SU-DHL-6 (cell line): ENCODE results near the gene FNDC11.

ENCODE experiments used
- H2AFZ ChIP-seq: fragments of 200-600 bp; sonication (generic); 2 replicates; pipeline ENCODE4 v1.6.1; 2014; ENCODE audit warnings: low read depth, mild to moderate bottlenecking, moderate library complexity, mixed read lengths, antibody characterized with exemption, low read length; ENCODE audit not compliant: severe bottlenecking
- H3F3A ChIP-seq: fragments of 200-600 bp; shearing (Covaris generic); 2 replicates; pipeline ENCODE4 v1.6.0; 2016; ENCODE audit warnings: antibody characterized with exemption, mild to moderate bottlenecking; ENCODE audit not compliant: insufficient read depth
- H3K27ac ChIP-seq: fragments of 200-600 bp; sonication (generic); 2 replicates; pipeline ENCODE4 v1.5.1; 2016; ENCODE audit warnings: low read depth, mild to moderate bottlenecking, low read length, moderate library complexity, mixed read lengths
- H3K27me3 ChIP-seq: fragments of 200-600 bp; sonication (generic), shearing (Covaris generic); 2 replicates; pipeline ENCODE4 v1.6.0; 2014; ENCODE audit warnings: mild to moderate bottlenecking, low read length
- H3K36me3 ChIP-seq: fragments of 200-600 bp; sonication (generic); 2 replicates; pipeline ENCODE4 v1.6.1; 2014; ENCODE audit warnings: mild to moderate bottlenecking, low read length, mixed read lengths
- H3K4me2 ChIP-seq: fragments of 300-600, 200-600 bp; shearing (Covaris generic), sonication (generic); 2 replicates; pipeline ENCODE4 v1.6.0; 2014; ENCODE audit warnings: low read length, low read depth, mild to moderate bottlenecking; ENCODE audit not compliant: poor library complexity, severe bottlenecking
- H3K4me3 ChIP-seq: fragments of 200-600 bp; sonication (generic); 2 replicates; pipeline ENCODE4 v1.5.1; 2014; ENCODE audit warnings: antibody characterized with exemption, low read length, mild to moderate bottlenecking, mixed read lengths; ENCODE audit not compliant: insufficient read depth, poor library complexity, severe bottlenecking
- H3K79me2 ChIP-seq: fragments of 200-600 bp; sonication (generic); 2 replicates; pipeline ENCODE4 v1.6.1; 2014; ENCODE audit warnings: mild to moderate bottlenecking, low read length, moderate library complexity; ENCODE audit not compliant: insufficient read depth
- H3K9ac ChIP-seq: fragments of 200-600 bp; sonication (generic); 2 replicates; pipeline ENCODE4 v1.7.0; 2014; ENCODE audit warnings: mild to moderate bottlenecking, low read length
- H3K9me2 ChIP-seq: fragments of 200-600 bp; sonication (generic); replicated peaks from 2 replicates; pipeline ENCODE4 v1.6.1; 2014; ENCODE audit warnings: low read length; ENCODE audit not compliant: insufficient read depth
- H3K9me3 ChIP-seq: fragments of 200-600 bp; sonication (generic); 2 replicates; pipeline ENCODE4 v1.6.1; 2014; ENCODE audit warnings: low read length, mixed read lengths; ENCODE audit not compliant: insufficient read depth
- H4K20me1 ChIP-seq: fragments of 200-600 bp; sonication (generic); 2 replicates; pipeline ENCODE4 v1.6.1; 2014; ENCODE audit warnings: low read depth, mild to moderate bottlenecking, antibody characterized with exemption, low read length, moderate library complexity, mixed read lengths
- EZH2phosphoT487 ChIP-seq: fragments of 200-600 bp; sonication (generic), shearing (Covaris generic); conservative IDR thresholded peaks from 2 replicates; pipeline ENCODE4 v1.6.1; 2018; ENCODE audit warnings: mild to moderate bottlenecking, antibody characterized with exemption, low read length, moderate library complexity, mixed read lengths
- TF ChIP-seq, protein P1 (sequence below): fragments of 200-600 bp; sonication (generic); IDR thresholded peaks from one replicate; pipeline ENCODE4 v1.5.1; 2017; ENCODE audit warnings: antibody characterized with exemption, mild to moderate bottlenecking, low read length, moderate library complexity; ENCODE audit not compliant: insufficient read depth, poor library complexity, severe bottlenecking

The FNDC11 gene

DNA sequence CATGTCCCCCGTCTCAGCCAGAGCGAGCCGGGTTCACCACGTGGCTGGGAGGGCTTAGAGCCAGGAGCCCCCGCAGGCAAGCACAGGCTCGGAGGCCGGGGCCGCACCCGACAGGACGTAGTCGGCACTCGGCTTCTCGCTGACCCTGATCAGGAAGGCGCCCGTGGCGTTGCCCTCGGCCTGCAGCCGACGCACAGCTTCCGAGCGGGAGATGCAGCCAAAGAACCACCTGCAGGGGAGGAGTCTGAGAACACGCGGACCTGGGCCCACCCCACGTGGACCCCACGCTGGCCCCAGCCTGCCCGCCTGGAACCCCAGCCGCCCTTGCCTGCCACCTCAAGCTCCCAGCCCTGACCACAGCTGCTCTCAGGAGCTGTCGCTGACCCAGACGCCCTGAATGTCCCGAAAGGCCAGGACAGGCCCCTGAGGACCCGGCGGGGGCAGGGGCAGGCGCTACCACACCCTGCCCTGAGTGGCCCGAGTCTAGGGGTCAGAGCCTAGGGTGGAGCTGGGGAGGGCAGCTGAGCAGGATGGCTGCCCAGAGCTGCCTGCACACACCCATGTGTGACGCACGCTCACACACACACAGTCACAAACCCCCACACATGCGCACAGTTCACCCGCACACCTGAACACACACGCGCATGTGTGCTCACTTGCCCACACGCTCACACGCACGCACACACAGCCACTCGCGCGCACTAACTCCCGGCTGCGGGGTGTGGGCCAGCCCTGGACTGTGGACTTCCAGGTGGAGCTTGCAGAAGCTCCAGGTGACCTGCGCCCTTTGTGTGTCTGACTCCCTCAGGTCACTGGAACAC is 18.9 kb upstream of the FNDC11 start:
- Histone ChIP-seq H3K27me3 (no peaks in the 10 kb centered on the region), H4K20me1 (no peaks in the 10 kb centered on the region), H3K9ac (no peak overlapping the region), H3K4me3 (no peak overlapping the region), H2AFZ (no peak overlapping the region), H3K9me3 (no peaks in the 10 kb centered on the region), H3F3A (no peaks in the 10 kb centered on the region), H3K4me2 (no peak overlapping the region), H3K27ac (no peak overlapping the region), H3K9me2 (no peaks in the 10 kb centered on the region), H3K79me2 (no peaks in the 10 kb centered on the region), H3K36me3 (no peaks in the 10 kb centered on the region)
- TF ChIP-seq, protein P1, sequence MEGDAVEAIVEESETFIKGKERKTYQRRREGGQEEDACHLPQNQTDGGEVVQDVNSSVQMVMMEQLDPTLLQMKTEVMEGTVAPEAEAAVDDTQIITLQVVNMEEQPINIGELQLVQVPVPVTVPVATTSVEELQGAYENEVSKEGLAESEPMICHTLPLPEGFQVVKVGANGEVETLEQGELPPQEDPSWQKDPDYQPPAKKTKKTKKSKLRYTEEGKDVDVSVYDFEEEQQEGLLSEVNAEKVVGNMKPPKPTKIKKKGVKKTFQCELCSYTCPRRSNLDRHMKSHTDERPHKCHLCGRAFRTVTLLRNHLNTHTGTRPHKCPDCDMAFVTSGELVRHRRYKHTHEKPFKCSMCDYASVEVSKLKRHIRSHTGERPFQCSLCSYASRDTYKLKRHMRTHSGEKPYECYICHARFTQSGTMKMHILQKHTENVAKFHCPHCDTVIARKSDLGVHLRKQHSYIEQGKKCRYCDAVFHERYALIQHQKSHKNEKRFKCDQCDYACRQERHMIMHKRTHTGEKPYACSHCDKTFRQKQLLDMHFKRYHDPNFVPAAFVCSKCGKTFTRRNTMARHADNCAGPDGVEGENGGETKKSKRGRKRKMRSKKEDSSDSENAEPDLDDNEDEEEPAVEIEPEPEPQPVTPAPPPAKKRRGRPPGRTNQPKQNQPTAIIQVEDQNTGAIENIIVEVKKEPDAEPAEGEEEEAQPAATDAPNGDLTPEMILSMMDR, result no peak
- no peak for TF ChIP-seq EZH2phosphoT487

DNA sequence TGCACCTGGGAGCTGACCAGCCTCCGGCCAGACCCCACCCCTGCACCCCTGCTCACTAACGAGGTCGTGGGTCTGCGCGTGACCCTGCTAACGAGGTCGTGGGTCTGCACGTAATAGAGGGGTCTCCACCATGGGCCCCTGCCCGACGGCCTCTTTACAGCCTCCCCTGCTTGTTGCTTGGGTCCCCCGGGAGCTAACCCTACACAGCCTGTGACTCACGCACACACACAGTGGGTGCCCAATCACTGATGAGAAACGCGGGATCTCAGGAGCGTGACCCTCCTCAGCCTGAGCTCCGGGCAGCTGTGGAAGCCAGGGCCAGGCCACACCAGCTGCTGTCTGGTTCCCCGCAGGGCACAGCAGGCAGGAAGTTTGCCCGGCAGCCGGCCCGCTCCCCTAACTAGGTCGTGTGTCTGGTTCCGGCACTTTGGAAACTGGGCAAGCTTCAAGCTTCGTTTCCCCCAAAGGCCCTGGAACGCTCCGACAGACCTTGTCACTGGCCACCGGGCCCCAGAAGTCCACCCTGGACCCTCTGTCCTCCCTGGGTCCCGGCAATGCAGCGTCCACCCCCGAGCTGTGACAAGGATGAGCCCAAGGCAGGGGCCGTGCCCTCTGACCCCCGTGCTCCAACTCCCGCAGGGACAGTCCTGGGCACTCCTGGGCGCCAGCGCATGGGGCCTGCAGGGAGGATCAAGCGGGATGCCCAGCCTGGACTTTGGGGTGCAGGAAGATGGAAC is 17.6 kb upstream of the FNDC11 start:
- Histone ChIP-seq H3F3A (no peaks in the 10 kb centered on the region), H3K4me2 (no peak overlapping the region), H4K20me1 (no peaks in the 10 kb centered on the region), H3K79me2 (no peaks in the 10 kb centered on the region), H3K9me3 (no peaks in the 10 kb centered on the region), H3K27ac (no peak overlapping the region), H2AFZ (no peak overlapping the region), H3K27me3 (no peaks in the 10 kb centered on the region), H3K9ac (no peak overlapping the region), H3K4me3 (no peak overlapping the region), H3K9me2 (no peaks in the 10 kb centered on the region), H3K36me3 (no peaks in the 10 kb centered on the region)
- TF ChIP-seq, protein P1, result no peak
- no peak for TF ChIP-seq EZH2phosphoT487

DNA sequence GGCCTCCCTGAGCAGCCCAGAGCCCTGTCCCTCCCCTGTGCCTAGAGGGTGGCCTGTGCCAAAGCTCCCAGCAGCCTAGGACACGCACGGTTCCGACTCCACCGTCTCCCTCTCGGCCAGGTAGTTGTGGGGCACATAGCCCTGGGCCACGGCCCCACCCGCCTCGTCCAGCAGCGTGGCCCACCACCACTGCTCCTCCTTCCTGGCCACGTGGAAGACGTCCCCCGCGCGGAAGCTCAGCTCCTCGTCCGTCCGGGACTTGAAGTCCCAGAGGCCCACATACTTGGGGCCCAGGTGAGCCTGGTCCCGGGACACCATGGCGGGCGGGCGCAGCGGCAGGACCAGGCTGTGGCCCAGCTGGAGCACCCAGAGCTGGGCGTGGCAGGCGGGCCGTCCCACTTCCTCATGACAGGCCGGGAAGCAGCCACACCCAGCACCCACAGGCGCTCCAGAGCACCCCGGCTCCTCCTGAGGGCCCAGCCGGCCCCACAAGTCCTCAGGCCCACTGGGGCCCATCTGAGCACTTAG is 16.9 kb upstream of the FNDC11 start, which contains the start of gene PTK6:
Gene PTK6 (minus strand): TSS at position 380 of the 528 bp plus-strand sequence. CDS start 62 bp downstream, at position 318.
- peak within 1 kb of the TSS; percentile 88 for H2AFZ ChIP-seq
- peak within 1 kb of the TSS; percentile 56 for H3K9ac ChIP-seq
- no peaks in the 10 kb centered on the region for H3K79me2 ChIP-seq
- no peaks in the 10 kb centered on the region for H3K9me3 ChIP-seq
- H3K4me3 ChIP-seq, result peak within 1 kb of the TSS; percentile 43
- H3K9me2 ChIP-seq, result no peaks in the 10 kb centered on the region
- H3K27me3 ChIP-seq, result no peaks in the 10 kb centered on the region
- H3K4me2 ChIP-seq, result peak within 1 kb of the TSS; percentile 69
- TF ChIP-seq EZH2phosphoT487, result no peak
- TF ChIP-seq, protein P1, result no peak
- H3K27ac ChIP-seq, result peak within 1 kb of the TSS; percentile 57
- no peaks in the 10 kb centered on the region for H3K36me3 ChIP-seq
- no peaks in the 10 kb centered on the region for H3F3A ChIP-seq
- H4K20me1 ChIP-seq, result no peaks in the 10 kb centered on the region
